A673 (cell line): ENCODE measurements around the gene ACOD1. TPM values are rescaled to one million over a fixed set of nuclear protein-coding genes. Genes with fewer than 3 reads are reported as not detected.

Experiments used
- BruUV-seq: library from RNA; stranded (reverse); fragments of 400-500 nt; replicated peaks from 2 replicates; lab custom pipeline; 2021; lab: Mats Ljungman, UMichigan
- CTCF ChIA-PET: fragments of 300-600 bp; sonication (Branson Sonifier 250); formaldehyde crosslinking; loops from one replicate; lab custom pipeline; 2022; ENCODE audit warnings: antibody characterized with exemption; lab: Charles Lee
- POLR2A ChIA-PET: fragments of 300-600 bp; sonication (Branson Sonifier 250); formaldehyde crosslinking; loops from one replicate; lab custom pipeline; 2022; ENCODE audit warnings: antibody characterized with exemption; ENCODE audit not compliant: low non-redundant PET; lab: Charles Lee
- DNase-seq: peaks from one replicate; pipeline ENCODE4 v3.0.0-alpha.2; 2015; ENCODE audit warnings: low spot score
- H3K27ac ChIP-seq: fragments of 200-600 bp; sonication (generic); 2 replicates; pipeline ENCODE4 v1.5.1; 2016; ENCODE audit warnings: mixed run types, low read depth, mild to moderate bottlenecking, mixed read lengths, antibody characterized with exemption, low read length; ENCODE audit not compliant: poor library complexity, severe bottlenecking
- H3K27me3 ChIP-seq: fragments of 200-600 bp; sonication (generic); replicated peaks from 2 replicates; pipeline ENCODE4 v1.6.1; 2017; ENCODE audit warnings: mixed run types, low read depth, mild to moderate bottlenecking, mixed read lengths, antibody characterized with exemption, low read length; ENCODE audit not compliant: insufficient read depth, poor library complexity
- H3K36me3 ChIP-seq: fragments of 200-600 bp; sonication (generic); 2 replicates; pipeline ENCODE4 v1.6.1; 2016; ENCODE audit warnings: mixed run types, mild to moderate bottlenecking, mixed read lengths, antibody characterized with exemption, low read length; ENCODE audit not compliant: insufficient read depth, poor library complexity, severe bottlenecking
- H3K4me1 ChIP-seq: fragments of 200-600 bp; sonication (generic); 2 replicates; pipeline ENCODE4 v1.6.1; 2017; ENCODE audit warnings: mixed run types, mild to moderate bottlenecking, mixed read lengths, antibody characterized with exemption, low read length; ENCODE audit not compliant: insufficient read depth, poor library complexity, severe bottlenecking
- H3K4me3 ChIP-seq: fragments of 200-600 bp; sonication (generic); 2 replicates; pipeline ENCODE4 v1.5.1; 2016; ENCODE audit warnings: low read depth, mixed run types, mild to moderate bottlenecking, mixed read lengths, low read length; ENCODE audit not compliant: poor library complexity, severe bottlenecking
- H3K9me3 ChIP-seq: fragments of 200-600 bp; sonication (generic); 2 replicates; pipeline ENCODE4 v1.6.1; 2016; ENCODE audit warnings: mixed run types, low read depth, mild to moderate bottlenecking, mixed read lengths, antibody characterized with exemption, low read length; ENCODE audit not compliant: poor library complexity, severe bottlenecking
- CTCF ChIP-seq: fragments of 300-800, 200-600 bp; sonication (generic); conservative IDR thresholded peaks from 2 replicates; pipeline ENCODE4 v1.5.1; 2017; ENCODE audit warnings: low read depth, mild to moderate bottlenecking, antibody characterized with exemption, low read length, moderate library complexity, mixed read lengths
- EZH2 ChIP-seq: fragments of 200-600 bp; sonication (generic); IDR thresholded peaks from 2 replicates; pipeline ENCODE4 v1.6.1; 2017; ENCODE audit warnings: borderline replicate concordance, low read depth, mild to moderate bottlenecking, mixed read lengths, antibody characterized with exemption, low read length; ENCODE audit not compliant: poor library complexity, severe bottlenecking
- intact Hi-C: fragments of 100-400 bp; cut with micrococcal nuclease; formaldehyde crosslinking; loops from one replicate; pipeline ENCODE4 v1.10.0; 2022; ENCODE audit not compliant: unreplicated experiment
- total RNA-seq: library from RNA; stranded (reverse); gene quantifications from 2 replicates; pipeline ENCODE4 v1.2.3, GENCODE V29; 2021

The ACOD1 gene
- total RNA-seq, 1 experiment from 2014 or later = not detected

GRCh38 chr13:76929851-76930374 lies 18.4 kb upstream of the ACOD1 start:
- Histone ChIP-seq H3K9me3 (no peaks in the 10 kb centered on the region), H3K4me1 (no peaks in the 10 kb centered on the region), H3K4me3 (no peak overlapping the region), H3K36me3 (no peaks in the 10 kb centered on the region), H3K27me3 (no peaks in the 10 kb centered on the region), H3K27ac (no peak overlapping the region)
- TF ChIP-seq EZH2 (no peak), CTCF (no peak)
- no TSS peak for BruUV-seq
- DNase-seq = no peak
- POLR2A ChIA-PET = no interaction called here
- intact Hi-C loops = no loop called here
- CTCF ChIA-PET = no interaction called here

- Histone ChIP-seq H3K27me3 (no peaks in the 10 kb centered on the region), H3K27ac (no peak overlapping the region), H3K9me3 (no peaks in the 10 kb centered on the region), H3K4me3 (no peak overlapping the region), H3K4me1 (no peaks in the 10 kb centered on the region), H3K36me3 (no peaks in the 10 kb centered on the region)
- TF ChIP-seq EZH2 = no peak
- TF ChIP-seq CTCF = no peak
- intact Hi-C loops = no loop called here
- ChIA-PET CTCF (no interaction called here), POLR2A (no interaction called here)
- no TSS peak for BruUV-seq
- no peak for DNase-seq
Observed at GRCh38 chr13:76932076-76932475, 16.2 kb upstream of the ACOD1 start.

- H3K9me3 ChIP-seq = no peaks in the 10 kb centered on the region
- DNase-seq = no peak
- H3K4me1 ChIP-seq = peaks cover 5% of the 10 kb centered on the region
- no peak overlapping the region for H3K4me3 ChIP-seq
- TF ChIP-seq EZH2 (no peak), CTCF (no peak)
- POLR2A ChIA-PET = no interaction called here
- H3K36me3 ChIP-seq = no peaks in the 10 kb centered on the region
- H3K27ac ChIP-seq = no peak overlapping the region
- intact Hi-C loops = no loop called here
- no peaks in the 10 kb centered on the region for H3K27me3 ChIP-seq
- BruUV-seq = no TSS peak
- CTCF ChIA-PET = no interaction called here
Observed at GRCh38 chr13:76934671-76935070, 13.6 kb upstream of the ACOD1 start.
